WTC11 (cell line): Measurements from ENCODE around the gene C19orf25. TPM values are rescaled to one million over a fixed set of nuclear protein-coding genes. Genes with fewer than 3 reads are reported as not detected.
A peak's percentile ranks its signal among the peaks of the same experiment; 100 is the strongest.

Source experiments
- ATAC-seq: fragments of 200-7000 bp; cut with Tn5 transposase; 2 replicates; pipeline ENCODE4 v1.10.0; 2021; ENCODE audit warnings: mild to moderate bottlenecking, moderate library complexity
- CTCF ChIA-PET: fragments of 300-600 bp; sonication (Branson Sonifier 250); formaldehyde crosslinking; loops from one replicate; lab custom pipeline; 2021; ENCODE audit warnings: antibody characterized with exemption; lab: Charles Lee
- POLR2A ChIA-PET: fragments of 350-600 bp; sonication (Branson Sonifier 250); formaldehyde crosslinking; loops from one replicate; lab custom pipeline; 2021; ENCODE audit warnings: antibody characterized with exemption; lab: Charles Lee
- DNase-seq: peaks from one replicate; pipeline ENCODE4 v3.0.0; 2021; ENCODE audit warnings: low spot score
- H3K27ac Mint-ChIP-seq: 2 replicates; pipeline ENCODE4 v1.8.0; 2021; ENCODE audit warnings: mixed read lengths
- H3K27me3 Mint-ChIP-seq: 2 replicates; pipeline ENCODE4 v1.8.0; 2021; ENCODE audit warnings: low read depth, mild to moderate bottlenecking, moderate library complexity, mixed read lengths
- H3K36me3 Mint-ChIP-seq: 2 replicates; pipeline ENCODE4 v1.8.0; 2021; ENCODE audit warnings: mixed read lengths
- H3K4me1 Mint-ChIP-seq: 2 replicates; pipeline ENCODE4 v1.8.0; 2022; ENCODE audit warnings: mixed read lengths
- H3K4me3 Mint-ChIP-seq: 2 replicates; pipeline ENCODE4 v1.8.0; 2021; ENCODE audit warnings: mild to moderate bottlenecking, moderate library complexity, mixed read lengths
- H3K9me3 Mint-ChIP-seq: 2 replicates; pipeline ENCODE4 v1.8.0; 2021; ENCODE audit warnings: mixed read lengths
- CREB1 ChIP-seq: sonication (generic); formaldehyde crosslinking; IDR thresholded peaks from 2 replicates; pipeline ENCODE4 v1.8.0; 2023; ENCODE audit warnings: mild to moderate bottlenecking, missing genetic modification reagents
- ELF4 ChIP-seq: sonication (generic); formaldehyde crosslinking; IDR thresholded peaks from 2 replicates; pipeline ENCODE4 v1.8.1; 2022; ENCODE audit warnings: low read depth, mild to moderate bottlenecking, moderate library complexity, missing genetic modification reagents
- FOXP1 ChIP-seq: sonication (generic); formaldehyde crosslinking; IDR thresholded peaks from 2 replicates; pipeline ENCODE4 v1.8.0; 2022; ENCODE audit warnings: missing genetic modification reagents, mild to moderate bottlenecking, moderate library complexity, borderline replicate concordance
- GTF2I ChIP-seq: fragments of 250-450 bp; sonication (Bioruptor Pico); conservative IDR thresholded peaks from 2 replicates; pipeline ENCODE4 v1.4.0; 2021; ENCODE audit warnings: mild to moderate bottlenecking
- KAT7 ChIP-seq: sonication (generic); formaldehyde crosslinking; IDR thresholded peaks from 2 replicates; pipeline ENCODE4 v1.8.1; 2023; ENCODE audit warnings: missing genetic modification reagents, mild to moderate bottlenecking, borderline replicate concordance
- total RNA-seq: library from RNA; stranded (reverse); gene quantifications from 3 replicates; pipeline ENCODE4 v1.2.3, GENCODE V29; 2021
- TF ChIP-seq, protein P1 (sequence below): sonication (generic); formaldehyde crosslinking; IDR thresholded peaks from 2 replicates; pipeline ENCODE4 v1.8.0; 2022; ENCODE audit warnings: mild to moderate bottlenecking, missing genetic modification reagents
- TF ChIP-seq, protein P2 (sequence below): sonication (generic); formaldehyde crosslinking; IDR thresholded peaks from 2 replicates; pipeline ENCODE4 v1.8.0; 2022; ENCODE audit warnings: mild to moderate bottlenecking, missing genetic modification reagents
- TF ChIP-seq, protein P3 (sequence below): sonication (generic); formaldehyde crosslinking; IDR thresholded peaks from 2 replicates; pipeline ENCODE4 v1.8.0; 2022; ENCODE audit warnings: missing genetic modification reagents
- TF ChIP-seq, protein P4 (sequence below): sonication (generic); formaldehyde crosslinking; IDR thresholded peaks from 2 replicates; pipeline ENCODE4 v1.8.0; 2022; ENCODE audit warnings: mild to moderate bottlenecking, missing genetic modification reagents
- TF ChIP-seq, protein P5 (sequence below): fragments of 250-450 bp; sonication (Bioruptor Pico); IDR thresholded peaks from 2 replicates; pipeline ENCODE4 v2.1.2; 2022; ENCODE audit warnings: mild to moderate bottlenecking, moderate library complexity
- TF ChIP-seq, protein P6 (sequence below): fragments of 250-450 bp; sonication (Bioruptor Pico); IDR thresholded peaks from 2 replicates; pipeline ENCODE4 v1.9.0; 2021; ENCODE audit warnings: mild to moderate bottlenecking
- TF ChIP-seq, protein P7 (sequence below): fragments of 250-450 bp; sonication (Bioruptor Pico); conservative IDR thresholded peaks from 2 replicates; pipeline ENCODE4 v1.9.0; 2021; ENCODE audit warnings: mild to moderate bottlenecking
- TF ChIP-seq, protein P8 (sequence below): sonication (generic); formaldehyde crosslinking; IDR thresholded peaks from 2 replicates; pipeline ENCODE4 v1.8.1; 2023; ENCODE audit warnings: mild to moderate bottlenecking, missing genetic modification reagents, moderate library complexity

Gene C19orf25
- total RNA-seq, 1 experiment from 2014 or later, result 65.7 TPM

DNA sequence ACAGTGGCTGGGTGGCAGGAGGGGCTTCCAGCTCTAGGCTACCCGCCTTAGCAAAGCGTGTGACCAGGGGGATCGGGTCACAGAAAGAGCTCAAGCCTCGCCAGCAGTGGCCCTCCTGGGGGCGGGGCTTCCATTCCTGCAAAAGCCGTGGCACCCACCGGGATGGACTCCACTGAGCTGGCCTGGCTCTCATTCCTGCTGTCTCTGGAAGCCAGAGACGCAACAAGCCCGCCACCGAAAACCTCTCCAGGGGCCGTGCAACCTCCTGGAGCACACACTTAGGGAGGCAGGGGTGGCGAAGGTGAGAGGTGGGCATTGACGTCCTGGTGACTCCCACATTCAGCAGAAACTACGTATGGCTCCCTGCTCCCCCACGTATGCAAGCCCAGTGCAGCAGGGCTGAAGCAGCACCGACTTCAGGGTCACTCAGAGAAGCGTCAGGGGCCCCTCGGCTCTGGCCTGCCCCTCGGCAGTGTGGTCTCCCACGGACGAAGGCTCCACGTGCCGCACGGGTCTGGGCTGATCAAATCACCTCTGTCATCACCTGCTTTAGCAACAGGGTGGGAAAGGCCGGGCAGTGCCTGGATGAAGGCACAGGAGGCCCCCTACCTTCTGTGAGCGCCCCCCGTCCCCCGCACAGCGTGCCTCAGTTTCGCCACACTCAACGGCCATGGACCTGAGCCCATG lies 3.1 kb downstream of the C19orf25 start:
- ATAC-seq (no peak), DNase-seq (no peak)
- ChIA-PET POLR2A (no interaction called here), CTCF (interaction anchor here (0.7 to 2.6 kb wide), 4 partner anchors 10 to 70 kb away, joined by 3 to 16 read pairs (median 4); no protein-coding TSS in a partner anchor)
- Mint-ChIP-seq H3K9me3 (no peaks in the 10 kb centered on the region), H3K27ac (no peak overlapping the region), H3K36me3 (peaks cover 4% of the 10 kb centered on the region), H3K4me1 (peaks cover 10% of the 10 kb centered on the region; the same call in 1 of the 2 replicates), H3K4me3 (no peak overlapping the region), H3K27me3 (peaks cover 23% of the 10 kb centered on the region)
- TF ChIP-seq, protein P1, sequence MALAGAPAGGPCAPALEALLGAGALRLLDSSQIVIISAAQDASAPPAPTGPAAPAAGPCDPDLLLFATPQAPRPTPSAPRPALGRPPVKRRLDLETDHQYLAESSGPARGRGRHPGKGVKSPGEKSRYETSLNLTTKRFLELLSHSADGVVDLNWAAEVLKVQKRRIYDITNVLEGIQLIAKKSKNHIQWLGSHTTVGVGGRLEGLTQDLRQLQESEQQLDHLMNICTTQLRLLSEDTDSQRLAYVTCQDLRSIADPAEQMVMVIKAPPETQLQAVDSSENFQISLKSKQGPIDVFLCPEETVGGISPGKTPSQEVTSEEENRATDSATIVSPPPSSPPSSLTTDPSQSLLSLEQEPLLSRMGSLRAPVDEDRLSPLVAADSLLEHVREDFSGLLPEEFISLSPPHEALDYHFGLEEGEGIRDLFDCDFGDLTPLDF, result no peak
- no peak for TF ChIP-seq FOXP1 (CRISPR knock-in tag)

DNA sequence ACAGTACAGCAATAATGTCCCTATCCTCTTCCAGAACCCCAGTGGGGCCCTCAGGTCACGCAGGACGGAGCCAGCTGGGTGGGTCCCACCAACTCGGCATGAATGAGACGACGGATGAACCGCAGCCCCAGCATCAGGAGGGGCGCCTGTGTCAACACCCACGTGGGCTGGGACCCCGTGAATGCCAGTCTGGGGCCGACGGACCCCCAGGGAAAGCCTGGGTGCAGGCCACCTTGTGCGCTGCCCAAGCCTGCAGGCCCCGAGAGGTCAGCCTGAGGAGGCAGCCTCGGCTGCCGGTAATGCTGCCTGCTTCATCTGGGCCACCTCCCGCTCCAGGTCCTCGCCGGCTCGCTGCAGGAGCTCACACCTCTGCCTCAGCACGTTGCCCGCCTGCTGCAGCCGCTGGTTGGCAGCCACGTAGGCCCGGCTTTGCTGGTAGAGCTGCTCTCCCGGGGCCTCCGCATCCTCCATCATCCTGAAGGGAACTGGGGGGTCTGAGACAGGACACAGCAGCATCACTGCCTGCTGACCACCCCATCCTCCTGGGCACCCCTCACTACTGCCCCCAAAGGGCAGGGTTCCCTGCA lies 4.2 kb downstream of the C19orf25 start:
- TF ChIP-seq, protein P2, sequence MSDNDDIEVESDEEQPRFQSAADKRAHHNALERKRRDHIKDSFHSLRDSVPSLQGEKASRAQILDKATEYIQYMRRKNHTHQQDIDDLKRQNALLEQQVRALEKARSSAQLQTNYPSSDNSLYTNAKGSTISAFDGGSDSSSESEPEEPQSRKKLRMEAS (CRISPR knock-in tag), result no peak
- TF ChIP-seq, protein P3, sequence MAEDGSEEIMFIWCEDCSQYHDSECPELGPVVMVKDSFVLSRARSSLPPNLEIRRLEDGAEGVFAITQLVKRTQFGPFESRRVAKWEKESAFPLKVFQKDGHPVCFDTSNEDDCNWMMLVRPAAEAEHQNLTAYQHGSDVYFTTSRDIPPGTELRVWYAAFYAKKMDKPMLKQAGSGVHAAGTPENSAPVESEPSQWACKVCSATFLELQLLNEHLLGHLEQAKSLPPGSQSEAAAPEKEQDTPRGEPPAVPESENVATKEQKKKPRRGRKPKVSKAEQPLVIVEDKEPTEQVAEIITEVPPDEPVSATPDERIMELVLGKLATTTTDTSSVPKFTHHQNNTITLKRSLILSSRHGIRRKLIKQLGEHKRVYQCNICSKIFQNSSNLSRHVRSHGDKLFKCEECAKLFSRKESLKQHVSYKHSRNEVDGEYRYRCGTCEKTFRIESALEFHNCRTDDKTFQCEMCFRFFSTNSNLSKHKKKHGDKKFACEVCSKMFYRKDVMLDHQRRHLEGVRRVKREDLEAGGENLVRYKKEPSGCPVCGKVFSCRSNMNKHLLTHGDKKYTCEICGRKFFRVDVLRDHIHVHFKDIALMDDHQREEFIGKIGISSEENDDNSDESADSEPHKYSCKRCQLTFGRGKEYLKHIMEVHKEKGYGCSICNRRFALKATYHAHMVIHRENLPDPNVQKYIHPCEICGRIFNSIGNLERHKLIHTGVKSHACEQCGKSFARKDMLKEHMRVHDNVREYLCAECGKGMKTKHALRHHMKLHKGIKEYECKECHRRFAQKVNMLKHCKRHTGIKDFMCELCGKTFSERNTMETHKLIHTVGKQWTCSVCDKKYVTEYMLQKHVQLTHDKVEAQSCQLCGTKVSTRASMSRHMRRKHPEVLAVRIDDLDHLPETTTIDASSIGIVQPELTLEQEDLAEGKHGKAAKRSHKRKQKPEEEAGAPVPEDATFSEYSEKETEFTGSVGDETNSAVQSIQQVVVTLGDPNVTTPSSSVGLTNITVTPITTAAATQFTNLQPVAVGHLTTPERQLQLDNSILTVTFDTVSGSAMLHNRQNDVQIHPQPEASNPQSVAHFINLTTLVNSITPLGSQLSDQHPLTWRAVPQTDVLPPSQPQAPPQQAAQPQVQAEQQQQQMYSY (CRISPR knock-in tag), result 0 out of 2 replicates have a peak, but pooled peaks have one; percentile 40
- TF ChIP-seq, protein P4, sequence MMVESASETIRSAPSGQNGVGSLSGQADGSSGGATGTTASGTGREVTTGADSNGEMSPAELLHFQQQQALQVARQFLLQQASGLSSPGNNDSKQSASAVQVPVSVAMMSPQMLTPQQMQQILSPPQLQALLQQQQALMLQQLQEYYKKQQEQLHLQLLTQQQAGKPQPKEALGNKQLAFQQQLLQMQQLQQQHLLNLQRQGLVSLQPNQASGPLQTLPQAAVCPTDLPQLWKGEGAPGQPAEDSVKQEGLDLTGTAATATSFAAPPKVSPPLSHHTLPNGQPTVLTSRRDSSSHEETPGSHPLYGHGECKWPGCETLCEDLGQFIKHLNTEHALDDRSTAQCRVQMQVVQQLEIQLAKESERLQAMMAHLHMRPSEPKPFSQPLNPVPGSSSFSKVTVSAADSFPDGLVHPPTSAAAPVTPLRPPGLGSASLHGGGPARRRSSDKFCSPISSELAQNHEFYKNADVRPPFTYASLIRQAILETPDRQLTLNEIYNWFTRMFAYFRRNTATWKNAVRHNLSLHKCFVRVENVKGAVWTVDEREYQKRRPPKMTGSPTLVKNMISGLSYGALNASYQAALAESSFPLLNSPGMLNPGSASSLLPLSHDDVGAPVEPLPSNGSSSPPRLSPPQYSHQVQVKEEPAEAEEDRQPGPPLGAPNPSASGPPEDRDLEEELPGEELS (CRISPR knock-in tag), result no peak
- TF ChIP-seq, protein P5, sequence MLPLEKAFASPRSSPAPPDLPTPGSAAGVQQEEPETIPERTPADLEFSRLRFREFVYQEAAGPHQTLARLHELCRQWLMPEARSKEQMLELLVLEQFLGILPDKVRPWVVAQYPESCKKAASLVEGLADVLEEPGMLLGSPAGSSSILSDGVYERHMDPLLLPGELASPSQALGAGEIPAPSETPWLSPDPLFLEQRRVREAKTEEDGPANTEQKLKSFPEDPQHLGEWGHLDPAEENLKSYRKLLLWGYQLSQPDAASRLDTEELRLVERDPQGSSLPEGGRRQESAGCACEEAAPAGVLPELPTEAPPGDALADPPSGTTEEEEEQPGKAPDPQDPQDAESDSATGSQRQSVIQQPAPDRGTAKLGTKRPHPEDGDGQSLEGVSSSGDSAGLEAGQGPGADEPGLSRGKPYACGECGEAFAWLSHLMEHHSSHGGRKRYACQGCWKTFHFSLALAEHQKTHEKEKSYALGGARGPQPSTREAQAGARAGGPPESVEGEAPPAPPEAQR (CRISPR knock-in tag), result no peak
- no peak for TF ChIP-seq CREB1
- DNase-seq, result no peak
- POLR2A ChIA-PET, result interaction anchor here (0.6 kb wide), 1 partner anchor 24 kb away, joined by 3 read pairs; no protein-coding TSS in a partner anchor
- Mint-ChIP-seq H3K27me3 (peaks cover 28% of the 10 kb centered on the region), H3K36me3 (peaks cover 4% of the 10 kb centered on the region), H3K4me1 (peaks cover 12% of the 10 kb centered on the region; the same call in 1 of the 2 replicates), H3K27ac (no peak overlapping the region), H3K9me3 (no peaks in the 10 kb centered on the region), H3K4me3 (no peak overlapping the region)
- CTCF ChIA-PET, result interaction anchor here (1.0 to 2.6 kb wide), 3 partner anchors 9 to 30 kb away, joined by 4 to 16 read pairs (median 15); no protein-coding TSS in a partner anchor
- no peak for ATAC-seq

DNA sequence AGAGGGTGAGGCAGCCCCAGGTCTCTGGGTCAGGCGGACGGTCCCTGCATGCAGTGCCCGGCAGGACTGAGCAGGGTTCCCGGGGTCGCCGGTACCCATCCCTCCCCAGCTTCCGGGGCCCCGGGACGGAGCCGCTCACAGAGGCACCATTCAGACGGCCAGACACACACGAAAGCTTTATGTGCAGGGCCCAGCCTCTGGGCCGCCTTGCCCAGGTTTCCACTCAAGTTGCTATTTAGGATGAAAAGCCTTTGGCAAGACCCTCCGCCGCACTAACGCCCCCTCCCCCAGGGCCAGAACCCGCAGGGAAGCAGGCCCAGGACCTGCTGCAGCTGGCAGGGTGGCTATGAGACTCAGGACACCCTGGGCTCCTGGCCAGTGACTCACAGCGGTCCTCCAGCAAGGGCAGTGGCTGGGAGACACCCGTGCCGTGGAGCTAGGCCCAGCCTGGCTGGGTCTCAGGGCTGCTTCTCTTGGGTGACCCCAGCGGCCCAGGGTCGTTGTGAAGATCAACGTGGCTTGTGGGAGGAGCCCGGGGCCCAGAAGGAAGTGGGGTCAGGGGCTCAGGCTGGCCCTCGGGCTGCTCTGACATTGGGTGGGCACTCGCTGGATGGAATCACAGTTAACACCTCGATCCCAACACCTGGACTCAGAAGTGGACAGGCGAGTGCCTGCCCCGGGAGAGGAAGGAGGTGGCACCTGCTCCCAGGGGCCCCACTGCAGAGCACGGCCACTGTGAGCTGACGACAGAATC lies 4.8 kb downstream of the C19orf25 start:
- H3K4me3 Mint-ChIP-seq, result no peak overlapping the region
- POLR2A ChIA-PET, result interaction anchor here (0.6 to 1.1 kb wide), 3 partner anchors 23 to 30 kb away, joined by 3 read pairs; no protein-coding TSS in a partner anchor
- H3K9me3 Mint-ChIP-seq, result no peaks in the 10 kb centered on the region
- CTCF ChIA-PET, result interaction anchor here (1.1 to 2.6 kb wide), 3 partner anchors 8 to 29 kb away, joined by 3 to 16 read pairs (median 15); no protein-coding TSS in a partner anchor
- peaks cover 4% of the 10 kb centered on the region for H3K36me3 Mint-ChIP-seq
- H3K27me3 Mint-ChIP-seq, result peaks cover 29% of the 10 kb centered on the region
- DNase-seq, result peak; percentile 11
- no peak overlapping the region for H3K27ac Mint-ChIP-seq
- no peak for ATAC-seq
- H3K4me1 Mint-ChIP-seq, result peaks cover 11% of the 10 kb centered on the region; the same call in 1 of the 2 replicates
- TF ChIP-seq, protein P6, sequence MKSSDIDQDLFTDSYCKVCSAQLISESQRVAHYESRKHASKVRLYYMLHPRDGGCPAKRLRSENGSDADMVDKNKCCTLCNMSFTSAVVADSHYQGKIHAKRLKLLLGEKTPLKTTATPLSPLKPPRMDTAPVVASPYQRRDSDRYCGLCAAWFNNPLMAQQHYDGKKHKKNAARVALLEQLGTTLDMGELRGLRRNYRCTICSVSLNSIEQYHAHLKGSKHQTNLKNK, result no peak
- TF ChIP-seq ELF4 (CRISPR knock-in tag) (no peak), GTF2I (CRISPR knock-in tag) (no peak), KAT7 (CRISPR knock-in tag) (no peak)
- TF ChIP-seq, protein P7, sequence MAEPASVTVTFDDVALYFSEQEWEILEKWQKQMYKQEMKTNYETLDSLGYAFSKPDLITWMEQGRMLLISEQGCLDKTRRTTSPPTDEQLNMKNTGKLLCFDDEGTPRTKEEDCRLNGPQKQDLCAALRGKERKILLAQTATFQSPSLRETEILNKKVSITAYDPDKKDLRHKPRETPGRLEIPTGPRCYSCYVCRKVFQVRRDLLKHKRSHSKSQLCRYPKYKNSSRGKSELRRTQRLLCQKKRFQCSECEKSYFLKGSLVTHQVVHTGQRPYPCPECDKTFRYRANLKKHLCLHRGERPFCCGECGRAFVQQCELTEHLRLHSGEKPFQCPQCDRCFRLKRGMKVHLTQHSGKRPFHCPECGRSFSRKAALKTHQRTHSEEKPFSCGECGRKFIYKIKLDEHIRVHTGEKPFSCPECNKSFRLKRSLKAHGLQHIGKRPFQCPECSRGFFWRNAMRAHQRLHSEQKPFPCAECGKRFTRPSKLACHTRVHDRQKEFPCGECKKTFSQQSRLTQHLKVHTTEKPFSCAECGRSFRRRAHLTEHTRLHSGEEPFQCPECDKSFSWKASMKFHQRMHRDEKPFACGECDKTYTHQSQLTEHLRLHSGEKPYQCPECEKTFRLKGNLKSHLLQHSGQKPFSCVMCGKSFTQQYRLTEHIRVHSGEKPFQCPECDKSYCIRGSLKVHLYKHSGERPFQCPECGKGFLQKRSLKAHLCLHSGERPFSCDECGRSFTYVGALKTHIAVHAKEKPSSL (CRISPR knock-in tag), result no peak
- TF ChIP-seq, protein P8, sequence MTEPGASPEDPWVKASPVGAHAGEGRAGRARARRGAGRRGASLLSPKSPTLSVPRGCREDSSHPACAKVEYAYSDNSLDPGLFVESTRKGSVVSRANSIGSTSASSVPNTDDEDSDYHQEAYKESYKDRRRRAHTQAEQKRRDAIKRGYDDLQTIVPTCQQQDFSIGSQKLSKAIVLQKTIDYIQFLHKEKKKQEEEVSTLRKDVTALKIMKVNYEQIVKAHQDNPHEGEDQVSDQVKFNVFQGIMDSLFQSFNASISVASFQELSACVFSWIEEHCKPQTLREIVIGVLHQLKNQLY (CRISPR knock-in tag), result no peak
